Adrenal gland (tissue), 12 donors: ENCODE results near the gene CCIN. TPM values are rescaled to one million over a fixed set of nuclear protein-coding genes. Genes with fewer than 3 reads are reported as not detected.
A peak's percentile ranks its signal among the peaks of the same experiment; 100 is the strongest.

Source experiments
- DNase-seq, 7 donors: peaks; one replicate each; pipeline ENCODE4 v3.0.0-alpha.2; 2019 to 2020
- H3K27ac ChIP-seq, 5 donors: fragments of 200-600 bp; sonication (generic) in 4 of 5; 1 replicate in 3 of 5; 2 replicates in 2 of 5; pipeline versions ENCODE4 v1.5.1 to v1.8.0; 2016 to 2020; ENCODE audit warnings: mild to moderate bottlenecking in 1 of 5
- H3K27me3 ChIP-seq: fragments of 200-600 bp; 2 replicates; pipeline ENCODE4 v1.8.0; 2021
- H3K36me3 ChIP-seq, 2 donors: fragments of 200-600 bp; replicated peaks in 1 of 2; 1 replicate in 1 of 2; 2 replicates in 1 of 2; pipeline versions ENCODE4 v1.5.1 to v1.8.0; 2018 to 2022
- H3K4me1 ChIP-seq, 2 donors: fragments of 200-600 bp; replicated peaks in 1 of 2; 1 replicate in 1 of 2; 2 replicates in 1 of 2; pipeline versions ENCODE4 v1.5.1 to v1.8.0; 2018 to 2021
- H3K4me3 ChIP-seq, 4 donors: fragments of 200-600 bp; sonication (generic) in 3 of 4; one replicate each; pipeline ENCODE4 v1.5.1; 2016 to 2018
- H3K9me3 ChIP-seq, 3 donors: fragments of 200-600 bp; sonication (generic) in 1 of 3; replicated peaks in 1 of 3; 1 replicate in 2 of 3; 2 replicates in 1 of 3; pipeline versions ENCODE4 v1.5.1 to v1.8.0; 2016 to 2021
- POLR2A ChIP-seq, 2 donors: fragments of 450-650 bp; IDR thresholded peaks; one replicate each; pipeline ENCODE4 v1.6.1; 2017; ENCODE audit warnings: antibody characterized with exemption in 2 of 2, mild to moderate bottlenecking in 2 of 2, moderate library complexity in 1 of 2
- WGBS, 4 donors: extraction: QIAGEN DNeasy Blood & Tissue Kit in 2 of 4; methylation state at CpG; one replicate each; pipeline versions ENCODE4 v1.1.5 to v1.1.7; 2013 to 2017; 5-methylcytosine and 5-hydroxymethylcytosine counted together
- intact Hi-C, 2 donors: fragments of 100-400 bp; cut with DNase I; formaldehyde crosslinking; loops; one replicate each; pipeline versions ENCODE4 v1.14.1 to v1.15.0; 2022 to 2023
- polyA plus RNA-seq, 3 donors: library from polyadenylated mRNA; stranded (reverse); fragments of 200-250 nt in 2 of 3; fragments of 350-450 nt in 1 of 3; fragmentation: Illumina TruSeq in 1 of 3; extraction: RNeasy Lipid Tissue Mini Kit (QIAGEN cat#74804) in 1 of 3; gene quantifications; one replicate each; pipeline ENCODE4 v1.2.3, GENCODE V29; 2013 to 2014
- total RNA-seq, 9 donors: library from RNA; depleted of rRNA in 4 of 9; stranded (reverse); fragments of >200 nt in 4 of 9; fragments of 120-200 nt in 1 of 9; fragmentation: NEBNext Ultra II Directional in 1 of 9; extraction: Animal tissue kit (Norgen Biotek cat#: 25700) in 1 of 9; gene quantifications; one replicate each; pipeline versions ENCODE4 v1.1.0 to v1.2.4, GENCODE V29; 2013 to 2023
- TF ChIP-seq, protein P1 (sequence below), 6 experiments: fragments of 450-650 bp in 4 of 6; fragments of 200-600 bp in 2 of 6; sonication (generic) in 1 of 6; IDR thresholded peaks; 1 replicate in 5 of 6; 2 replicates in 1 of 6; pipeline versions ENCODE4 v1.5.1 to v1.8.0; 2016 to 2021; ENCODE audit warnings: antibody characterized with exemption in 6 of 6, mild to moderate bottlenecking in 2 of 6, moderate library complexity in 1 of 6
- donor health status: healthy with polysubstance abuse.
- donor health status: Bipolar disorder and iron deficiency.
- donor health status: DM: yes; HTN: yes; CAD: no.
- donor health status: DM: no; HTN: no; CAD: no.
- donor health status: DM: no; HTN: no; CAD: no.
- donor health status: DM: yes; HTN: yes; CAD: no.

Gene CCIN
- total and polyA plus RNA-seq, 12 donors: 0.20 to 1.9 (median 0.49) TPM

GRCh38 chr9:36123515-36123914, 45.7 kb upstream of the CCIN start:
- intact Hi-C loops: no loop called here
- Histone ChIP-seq H3K36me3 (peaks cover 0 to 4% of the 10 kb centered on the region in 2 donors), H3K9me3 (no peaks in the 10 kb centered on the region), H3K27me3 (no peaks in the 10 kb centered on the region), H3K4me1 (no peaks in the 10 kb centered on the region), H3K27ac (no peak overlapping the region), H3K4me3 (no peak overlapping the region)
- DNase-seq: no peak
- TF ChIP-seq POLR2A (IDR thresholded peaks at IDR 0.05): no peak
- TF ChIP-seq, protein P1, sequence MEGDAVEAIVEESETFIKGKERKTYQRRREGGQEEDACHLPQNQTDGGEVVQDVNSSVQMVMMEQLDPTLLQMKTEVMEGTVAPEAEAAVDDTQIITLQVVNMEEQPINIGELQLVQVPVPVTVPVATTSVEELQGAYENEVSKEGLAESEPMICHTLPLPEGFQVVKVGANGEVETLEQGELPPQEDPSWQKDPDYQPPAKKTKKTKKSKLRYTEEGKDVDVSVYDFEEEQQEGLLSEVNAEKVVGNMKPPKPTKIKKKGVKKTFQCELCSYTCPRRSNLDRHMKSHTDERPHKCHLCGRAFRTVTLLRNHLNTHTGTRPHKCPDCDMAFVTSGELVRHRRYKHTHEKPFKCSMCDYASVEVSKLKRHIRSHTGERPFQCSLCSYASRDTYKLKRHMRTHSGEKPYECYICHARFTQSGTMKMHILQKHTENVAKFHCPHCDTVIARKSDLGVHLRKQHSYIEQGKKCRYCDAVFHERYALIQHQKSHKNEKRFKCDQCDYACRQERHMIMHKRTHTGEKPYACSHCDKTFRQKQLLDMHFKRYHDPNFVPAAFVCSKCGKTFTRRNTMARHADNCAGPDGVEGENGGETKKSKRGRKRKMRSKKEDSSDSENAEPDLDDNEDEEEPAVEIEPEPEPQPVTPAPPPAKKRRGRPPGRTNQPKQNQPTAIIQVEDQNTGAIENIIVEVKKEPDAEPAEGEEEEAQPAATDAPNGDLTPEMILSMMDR (IDR thresholded peaks at IDR 0.05): no peak
- 84 to 90% (median 89%) methylated on average over 2 of the region's 2 CpGs for WGBS, 4 donors

GRCh38 chr9:36125062-36125855, 43.9 kb upstream of the CCIN start:
- intact Hi-C loops: no loop called here
- no peaks in the 10 kb centered on the region for H3K27me3 ChIP-seq
- TF ChIP-seq, protein P1 (IDR thresholded peaks at IDR 0.05): no peak
- no peak for TF ChIP-seq POLR2A (IDR thresholded peaks at IDR 0.05)
- peaks cover 0 to 4% of the 10 kb centered on the region in 2 donors for H3K36me3 ChIP-seq
- H3K9me3 ChIP-seq: no peaks in the 10 kb centered on the region
- no peak overlapping the region for H3K4me3 ChIP-seq
- H3K4me1 ChIP-seq: no peaks in the 10 kb centered on the region
- no peak overlapping the region for H3K27ac ChIP-seq
- WGBS, 4 donors: 82 to 89% (median 84%) methylated on average over 10 of the region's 10 CpGs
- DNase-seq: peak in 1 of 7 donors; percentile 35

- Histone ChIP-seq H3K27me3 (no peaks in the 10 kb centered on the region), H3K27ac (no peak overlapping the region), H3K9me3 (no peaks in the 10 kb centered on the region), H3K4me1 (no peaks in the 10 kb centered on the region), H3K36me3 (peaks cover 0 to 4% of the 10 kb centered on the region in 2 donors), H3K4me3 (no peak overlapping the region)
- intact Hi-C loops: no loop called here
- DNase-seq: peak in 1 of 7 donors; percentile 33
- TF ChIP-seq, protein P1 (IDR thresholded peaks at IDR 0.05): no peak
- no peak for TF ChIP-seq POLR2A (IDR thresholded peaks at IDR 0.05)
- WGBS, 4 donors: 72 to 74% (median 73%) methylated on average over 6 to 7 of the region's 7 CpGs
Observed at GRCh38 chr9:36126016-36126730, 43.0 kb upstream of the CCIN start.

GRCh38 chr9:36127652-36128244, 41.4 kb upstream of the CCIN start:
- Histone ChIP-seq H3K4me1 (no peaks in the 10 kb centered on the region), H3K4me3 (no peak overlapping the region), H3K27me3 (no peaks in the 10 kb centered on the region), H3K36me3 (no peaks in the 10 kb centered on the region), H3K9me3 (no peaks in the 10 kb centered on the region), H3K27ac (peak overlapping the region in 1 of 5 donors; percentile 29)
- TF ChIP-seq, protein P1 (IDR thresholded peaks at IDR 0.05): no peak
- TF ChIP-seq POLR2A (IDR thresholded peaks at IDR 0.05): no peak
- WGBS, 4 donors: 62 to 68% (median 67%) methylated on average over 5 of the region's 5 CpGs
- peak in 1 of 7 donors; percentile 47 for DNase-seq
- intact Hi-C loops: no loop called here
